WI38 (cell line): ENCODE data around the gene RASL10A.

ENCODE experiments used
- H3K4me3 ChIP-seq: 2 replicates; pipeline ENCODE4 v1.5.1; 2011; ENCODE audit warnings: low read depth, mild to moderate bottlenecking, control low read depth, low read length
- CTCF ChIP-seq: IDR thresholded peaks from 2 replicates; pipeline ENCODE4 v1.5.1; 2012; ENCODE audit warnings: low read depth, mild to moderate bottlenecking, control low read depth, low read length

RASL10A gene

GRCh38 chr22:29338398-29338797, 22.9 kb upstream of the RASL10A start:
- no peak for TF ChIP-seq CTCF
- no peak overlapping the region for H3K4me3 ChIP-seq

GRCh38 chr22:29337631-29338284, 22.3 kb upstream of the RASL10A start:
- H3K4me3 ChIP-seq, result no peak overlapping the region
- TF ChIP-seq CTCF, result no peak

- H3K4me3 ChIP-seq, result no peak overlapping the region
- no peak for TF ChIP-seq CTCF
These were observed 21.4 kb upstream of the RASL10A start for GRCh38 chr22:29336751-29337490.

DNA sequence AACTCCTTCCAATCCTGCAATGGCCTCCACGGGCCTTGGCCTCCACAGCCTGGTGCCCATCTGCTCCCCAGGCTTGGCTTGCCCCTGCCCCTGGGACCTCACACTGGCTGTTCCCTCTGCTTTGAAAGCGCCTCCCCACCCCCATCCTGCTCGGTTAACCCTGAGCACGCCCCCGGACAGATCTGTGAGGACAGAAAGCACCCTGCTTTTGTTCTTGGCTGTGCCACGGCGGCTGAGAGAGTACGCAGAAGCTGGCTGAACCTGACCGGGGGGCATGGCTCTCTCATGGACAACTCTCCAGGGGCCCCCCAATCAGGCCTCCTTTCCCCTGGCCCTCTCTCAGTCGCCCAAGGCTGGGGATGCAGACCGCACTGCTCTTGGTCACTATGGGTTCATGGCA, 20.2 kb upstream of the RASL10A start:
- no peak for TF ChIP-seq CTCF
- no peak overlapping the region for H3K4me3 ChIP-seq

DNA sequence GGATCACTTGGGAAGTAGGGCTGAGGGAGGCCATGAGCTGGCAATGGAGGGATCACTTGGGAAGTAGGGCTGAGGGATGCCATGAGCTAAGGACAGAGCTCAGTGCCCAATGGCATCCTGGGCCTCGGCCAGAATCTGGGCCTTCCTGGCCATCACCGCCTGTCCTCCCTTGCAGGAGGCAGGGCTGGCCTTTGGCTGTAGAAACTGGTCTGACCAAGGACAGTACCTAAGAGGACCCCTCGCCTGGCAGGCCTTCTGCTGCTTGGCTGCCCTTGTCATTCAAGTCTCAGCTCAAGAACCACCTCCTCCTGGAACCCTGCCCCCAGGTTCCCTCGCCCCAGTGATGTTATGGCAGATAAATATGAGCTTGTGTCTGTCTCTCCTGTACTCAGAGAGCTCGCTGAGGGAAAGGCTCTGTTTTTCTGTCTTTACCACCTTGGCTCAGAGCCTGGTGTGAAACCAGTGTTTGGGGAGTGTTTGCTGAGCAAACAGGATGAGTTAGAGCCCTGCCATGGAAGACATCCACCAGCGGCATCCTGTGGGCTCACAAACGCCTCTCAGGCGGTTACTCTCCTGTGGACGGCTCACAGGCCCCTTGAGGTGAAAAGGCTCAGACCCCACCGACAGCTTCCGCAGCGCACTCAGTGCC, 19.3 kb upstream of the RASL10A start:
- TF ChIP-seq CTCF, result no peak
- no peak overlapping the region for H3K4me3 ChIP-seq

DNA sequence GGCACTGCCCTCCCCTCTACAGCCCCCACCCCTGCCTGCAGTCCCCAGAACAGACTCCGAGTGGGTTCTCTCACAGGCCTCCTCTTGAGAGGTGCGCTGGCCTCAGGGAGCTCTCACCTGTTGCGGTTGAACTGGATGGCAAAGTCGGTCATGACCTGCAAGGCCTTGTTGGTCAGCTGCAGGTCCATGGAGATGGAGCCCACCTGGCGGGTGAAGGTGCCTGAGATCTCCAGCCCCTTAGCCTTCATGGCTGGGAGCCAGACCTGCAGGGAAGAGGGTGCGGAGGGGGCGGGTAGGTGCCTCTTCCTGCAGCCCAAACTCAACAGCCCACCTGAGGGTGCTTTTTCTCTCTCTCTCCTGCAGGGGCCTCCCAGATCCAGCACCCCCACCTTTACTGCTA, 18.7 kb upstream of the RASL10A start:
- no peak for TF ChIP-seq CTCF
- H3K4me3 ChIP-seq, result no peak overlapping the region

GRCh38 chr22:29332886-29333496, 17.5 kb upstream of the RASL10A start:
- no peak overlapping the region for H3K4me3 ChIP-seq
- TF ChIP-seq CTCF, result no peak
